ENCODE data around the gene PSMD12. TPM values are rescaled to one million over a fixed set of nuclear protein-coding genes. Genes with fewer than 3 reads are reported as not detected.

PSMD12 gene
- total RNA-seq, 2 experiments from 2014 or later, result 15.0 to 62.8 TPM

DNA sequence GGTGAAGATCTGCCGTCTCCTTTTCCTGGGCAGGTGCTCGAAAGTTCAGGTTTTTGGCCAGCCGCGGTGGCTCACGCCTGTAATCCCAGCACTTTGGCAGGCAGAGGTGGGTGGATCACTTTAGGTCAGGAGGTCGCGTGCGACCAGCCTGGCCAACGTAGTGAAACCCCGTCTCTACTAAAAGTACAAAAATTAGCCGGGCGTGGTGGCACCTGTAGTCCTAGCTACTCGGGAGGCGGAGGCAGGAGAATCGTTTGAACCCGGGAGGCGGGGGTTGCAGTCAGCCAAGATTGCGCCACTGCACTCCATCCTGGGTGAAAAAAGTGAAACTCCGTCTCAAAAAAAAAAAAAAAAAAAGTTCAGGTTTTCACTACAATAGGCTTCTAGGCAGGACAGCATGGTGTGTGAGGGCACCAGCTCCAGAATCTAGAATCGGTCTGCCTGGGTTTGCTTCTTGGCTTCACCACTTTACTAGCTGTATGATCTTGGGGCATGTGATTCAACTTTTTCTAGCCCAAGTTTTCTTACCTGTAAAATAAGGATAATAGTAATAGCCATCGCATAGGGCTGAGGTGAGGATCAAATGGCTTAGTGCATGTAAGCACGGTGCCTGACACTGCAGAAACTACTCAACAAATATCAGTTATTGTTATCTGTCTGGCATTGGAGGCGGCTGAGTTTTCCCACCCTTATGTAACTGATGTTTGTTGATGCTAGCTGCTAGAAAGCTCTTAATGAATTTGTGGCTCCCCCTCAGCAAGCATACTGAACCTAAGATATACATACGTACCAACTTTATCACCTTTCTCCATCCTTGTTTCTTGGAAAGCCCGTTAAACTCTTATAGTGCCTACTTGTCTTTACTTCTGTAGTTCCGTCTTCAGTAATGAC, 1.3 kb downstream of the PSMD12 start:
- no peak for DNase-seq (ENCODE audit: low spot score)
- Histone ChIP-seq H3K4me3 (ENCODE audit: low read depth, low read length, poor library complexity, severe bottlenecking) (peak overlapping the region; percentile 90), H3K4me1 (ENCODE audit: insufficient read depth, low read length, poor library complexity, severe bottlenecking) (peaks cover 37% of the 10 kb centered on the region), H3K4me2 (ENCODE audit: low read length) (peak overlapping the region; percentile 73), H3K9me2 (ENCODE audit: insufficient read depth, low read length) (no peaks in the 10 kb centered on the region), H3K36me3 (ENCODE audit: insufficient read depth, low read length) (peaks cover 34% of the 10 kb centered on the region), H3K27ac (ENCODE audit: low read depth, low read length, poor library complexity, severe bottlenecking) (peak overlapping the region; percentile 50), H4K20me1 (ENCODE audit: insufficient read depth, low read length) (peaks cover 22% of the 10 kb centered on the region; the same call in 1 of the 2 replicates), H3K79me2 (ENCODE audit: insufficient read depth, low read depth, low read length) (peaks cover 62% of the 10 kb centered on the region), H3K9me3 (ENCODE audit: low read length) (no peaks in the 10 kb centered on the region), H2AFZ (ENCODE audit: low read length) (no peak overlapping the region)
- BruUV-seq (replicated peaks), result no TSS peak
- no peak for TF ChIP-seq EZH2phosphoT487 (IDR thresholded peaks at IDR 0.05; ENCODE audit: borderline replicate concordance, low read depth, low read length)
- TF ChIP-seq, protein P1, sequence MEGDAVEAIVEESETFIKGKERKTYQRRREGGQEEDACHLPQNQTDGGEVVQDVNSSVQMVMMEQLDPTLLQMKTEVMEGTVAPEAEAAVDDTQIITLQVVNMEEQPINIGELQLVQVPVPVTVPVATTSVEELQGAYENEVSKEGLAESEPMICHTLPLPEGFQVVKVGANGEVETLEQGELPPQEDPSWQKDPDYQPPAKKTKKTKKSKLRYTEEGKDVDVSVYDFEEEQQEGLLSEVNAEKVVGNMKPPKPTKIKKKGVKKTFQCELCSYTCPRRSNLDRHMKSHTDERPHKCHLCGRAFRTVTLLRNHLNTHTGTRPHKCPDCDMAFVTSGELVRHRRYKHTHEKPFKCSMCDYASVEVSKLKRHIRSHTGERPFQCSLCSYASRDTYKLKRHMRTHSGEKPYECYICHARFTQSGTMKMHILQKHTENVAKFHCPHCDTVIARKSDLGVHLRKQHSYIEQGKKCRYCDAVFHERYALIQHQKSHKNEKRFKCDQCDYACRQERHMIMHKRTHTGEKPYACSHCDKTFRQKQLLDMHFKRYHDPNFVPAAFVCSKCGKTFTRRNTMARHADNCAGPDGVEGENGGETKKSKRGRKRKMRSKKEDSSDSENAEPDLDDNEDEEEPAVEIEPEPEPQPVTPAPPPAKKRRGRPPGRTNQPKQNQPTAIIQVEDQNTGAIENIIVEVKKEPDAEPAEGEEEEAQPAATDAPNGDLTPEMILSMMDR (conservative IDR thresholded peaks at IDR 0.05; ENCODE audit: low read length), result no peak
- intact Hi-C loops (cut with micrococcal nuclease; ENCODE audit: unreplicated experiment), result no loop called here
- CTCF ChIA-PET (ENCODE audit: unreplicated experiment), result no interaction called here
- POLR2A ChIA-PET, result interaction anchor here (0.6 to 1.4 kb wide), 2 partner anchors 11 to 13 kb away, joined by 3 to 4 read pairs; no protein-coding TSS in a partner anchor

DNA sequence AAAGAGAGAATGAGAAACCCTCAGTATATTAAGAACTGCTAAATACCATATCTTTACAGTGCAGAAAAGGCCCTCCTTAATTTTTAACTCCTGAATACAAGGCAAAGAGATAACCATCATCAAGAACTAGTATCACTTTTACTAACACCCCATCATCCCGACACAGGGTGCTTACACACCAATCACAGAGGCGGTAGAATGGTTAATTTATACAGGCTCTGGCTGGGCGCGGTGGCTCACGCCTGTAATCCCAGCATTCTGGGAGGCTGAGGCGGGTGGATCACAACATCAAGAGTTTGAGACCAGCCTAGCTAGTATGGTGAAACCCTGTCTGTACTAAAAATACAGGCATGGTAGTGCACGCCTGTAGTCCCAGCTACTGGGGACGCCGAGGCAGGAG, 4.2 kb downstream of the PSMD12 start:
- BruUV-seq (replicated peaks), result no TSS peak

More for the DNA sequence above, 4.2 kb downstream of the PSMD12 start:
- TF ChIP-seq, protein P1 (conservative IDR thresholded peaks at IDR 0.05; ENCODE audit: low read length), result no peak
- TF ChIP-seq EZH2phosphoT487 (IDR thresholded peaks at IDR 0.05; ENCODE audit: borderline replicate concordance, low read depth, low read length), result no peak
- Histone ChIP-seq H2AFZ (ENCODE audit: low read length) (no peak overlapping the region), H3K4me2 (ENCODE audit: low read length) (no peak overlapping the region), H3K4me3 (ENCODE audit: low read depth, low read length, poor library complexity, severe bottlenecking) (no peak overlapping the region), H3K27ac (ENCODE audit: low read depth, low read length, poor library complexity, severe bottlenecking) (no peak overlapping the region), H3K4me1 (ENCODE audit: insufficient read depth, low read length, poor library complexity, severe bottlenecking) (peaks cover 49% of the 10 kb centered on the region), H3K36me3 (ENCODE audit: insufficient read depth, low read length) (peaks cover 62% of the 10 kb centered on the region), H3K79me2 (ENCODE audit: insufficient read depth, low read depth, low read length) (peaks cover 91% of the 10 kb centered on the region), H3K9me2 (ENCODE audit: insufficient read depth, low read length) (no peaks in the 10 kb centered on the region), H3K9me3 (ENCODE audit: low read length) (no peaks in the 10 kb centered on the region), H4K20me1 (ENCODE audit: insufficient read depth, low read length) (peaks cover 35% of the 10 kb centered on the region)
- no peak for DNase-seq (ENCODE audit: low spot score)
- POLR2A ChIA-PET, result interaction anchor here (0.6 to 1.2 kb wide), 3 partner anchors 11 to 236 kb away, joined by 3 to 5 read pairs (median 4); no protein-coding TSS in a partner anchor
- CTCF ChIA-PET (ENCODE audit: unreplicated experiment), result no interaction called here
- intact Hi-C loops (cut with micrococcal nuclease; ENCODE audit: unreplicated experiment), result no loop called here
